Keratinocyte (primary cell): ENCODE data around the gene DPP3.

ENCODE experiments used
- CTCF ChIP-seq, 3 experiments: IDR thresholded peaks in 1 of 3; conservative IDR thresholded peaks in 1 of 3; optimal IDR thresholded peaks in 1 of 3; 2 replicates in 2 of 3; 3 replicates in 1 of 3; pipeline versions ENCODE3 to v1.5.1; 2011; ENCODE audit warnings: low read length in 3 of 3, mild to moderate bottlenecking in 3 of 3, moderate library complexity in 2 of 3, control low read depth in 1 of 3, inconsistent platforms in 1 of 3; ENCODE audit not compliant: insufficient read depth in 2 of 3; ENCODE audit errors: extremely low read depth in 1 of 3
- EZH2 ChIP-seq: IDR thresholded peaks from one replicate; pipeline ENCODE4 v1.6.1; 2012; ENCODE audit warnings: inconsistent platforms, mild to moderate bottlenecking, low read length, moderate library complexity

GRCh38 chr11:66548774-66549630, 68.8 kb downstream of the DPP3 start:
- TF ChIP-seq CTCF (optimal IDR thresholded peaks at IDR 0.05 in 1 of 3, IDR thresholded peaks at IDR 0.05 in 1 of 3, conservative IDR thresholded peaks at IDR 0.05 in 1 of 3; ENCODE audit: extremely low read depth in 1 of 3, insufficient read depth in 2 of 3, low read length in 3 of 3) (no peak), EZH2 (no peak)
